NCI-H1694 treated with DMSO at 0.1 percent for 48 hours (cell line): Measurements from ENCODE around the gene NDFIP2.

Experiments used
- DNase-seq: peaks from one replicate; lab custom pipeline; 2025; lab: John Stamatoyannopoulos, UW

The NDFIP2 gene, protein sequence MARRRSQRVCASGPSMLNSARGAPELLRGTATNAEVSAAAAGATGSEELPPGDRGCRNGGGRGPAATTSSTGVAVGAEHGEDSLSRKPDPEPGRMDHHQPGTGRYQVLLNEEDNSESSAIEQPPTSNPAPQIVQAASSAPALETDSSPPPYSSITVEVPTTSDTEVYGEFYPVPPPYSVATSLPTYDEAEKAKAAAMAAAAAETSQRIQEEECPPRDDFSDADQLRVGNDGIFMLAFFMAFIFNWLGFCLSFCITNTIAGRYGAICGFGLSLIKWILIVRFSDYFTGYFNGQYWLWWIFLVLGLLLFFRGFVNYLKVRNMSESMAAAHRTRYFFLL

DNA sequence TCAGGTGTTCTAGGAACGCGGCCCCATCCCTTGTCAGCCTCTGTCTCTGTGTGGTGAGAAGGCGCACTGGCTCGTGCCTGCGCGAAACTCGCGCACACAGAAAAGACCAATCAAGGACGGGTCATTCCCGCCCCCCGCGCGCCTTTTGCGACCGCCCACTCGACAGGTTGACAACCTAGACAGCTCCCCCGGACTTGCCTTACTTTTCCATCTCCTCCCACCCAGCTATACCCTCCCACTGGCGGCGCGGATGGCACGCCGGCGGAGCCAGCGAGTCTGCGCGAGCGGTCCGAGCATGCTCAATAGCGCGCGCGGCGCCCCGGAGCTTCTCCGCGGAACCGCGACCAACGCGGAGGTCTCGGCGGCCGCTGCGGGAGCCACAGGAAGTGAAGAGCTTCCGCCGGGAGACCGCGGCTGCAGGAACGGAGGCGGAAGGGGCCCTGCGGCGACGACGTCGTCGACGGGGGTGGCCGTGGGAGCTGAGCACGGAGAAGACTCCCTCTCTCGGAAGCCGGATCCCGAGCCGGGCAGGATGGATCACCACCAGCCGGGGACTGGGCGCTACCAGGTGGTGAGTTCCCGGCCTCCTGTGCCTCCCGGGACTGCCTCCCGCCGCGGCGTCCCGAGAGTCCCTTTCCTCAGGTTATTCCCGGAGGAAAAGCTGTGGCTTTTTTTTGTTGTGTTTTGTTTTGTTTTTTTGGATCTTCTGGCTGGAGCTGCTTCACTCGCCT lies at the start of gene NDFIP2:
NDFIP2 (plus strand) TSS at position 202 of the 731 bp plus-strand sequence; CDS start at position 251, 49 bp downstream.
- DNase-seq: peak; percentile 81

- DNase-seq: no peak
Measured at GRCh38 chr13:79432086-79432485, 48.9 kb upstream of the NDFIP2 start.

DNA sequence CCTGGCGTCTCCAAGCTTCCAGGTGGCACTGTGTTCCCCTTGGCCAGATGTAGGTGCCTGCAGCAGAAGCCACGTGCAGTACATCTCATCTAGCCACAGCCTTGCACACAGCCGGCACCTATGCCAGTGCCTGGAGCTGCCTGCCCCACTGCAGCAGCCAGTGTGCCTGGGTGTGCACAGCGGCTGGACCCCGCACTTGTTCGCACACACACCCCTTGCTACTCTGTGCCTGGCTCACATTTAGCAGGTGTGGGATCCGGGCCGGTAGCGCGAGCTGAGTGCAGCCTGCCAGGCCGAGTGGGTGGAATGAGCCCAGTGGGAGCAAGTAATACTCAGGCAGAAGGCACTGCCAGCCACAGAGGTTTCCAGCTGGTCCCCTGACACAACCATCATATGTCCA lies 48.0 kb upstream of the NDFIP2 start:
- DNase-seq: no peak

DNA sequence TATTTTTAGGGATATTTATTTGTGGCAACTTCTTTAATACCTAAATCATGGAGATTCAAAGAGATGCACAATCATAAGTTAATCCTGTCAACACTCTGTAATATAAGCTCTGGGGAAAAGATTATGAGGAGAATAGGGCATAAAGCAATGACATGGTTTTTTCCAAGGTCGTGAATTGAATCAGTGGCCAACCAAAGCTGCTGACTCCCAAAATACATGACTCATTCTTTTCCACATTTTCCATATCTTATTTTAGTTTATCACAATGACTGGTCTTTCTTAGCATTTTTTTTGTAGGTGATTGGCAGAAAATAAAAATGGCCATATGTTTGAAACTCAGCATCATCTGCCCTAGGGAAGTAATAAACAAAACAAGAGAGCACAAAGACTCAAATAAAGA lies 46.4 kb upstream of the NDFIP2 start:
- peak; percentile 27 for DNase-seq

GRCh38 chr13:79435561-79435990 lies 45.4 kb upstream of the NDFIP2 start:
- no peak for DNase-seq

GRCh38 chr13:79439275-79439674 lies 41.7 kb upstream of the NDFIP2 start:
- no peak for DNase-seq

- DNase-seq: no peak
Measured at GRCh38 chr13:79440958-79441528, 39.9 kb upstream of the NDFIP2 start.

GRCh38 chr13:79442221-79442620 lies 38.7 kb upstream of the NDFIP2 start:
- no peak for DNase-seq

- no peak for DNase-seq
Measured at GRCh38 chr13:79442706-79443105, 38.2 kb upstream of the NDFIP2 start.

DNA sequence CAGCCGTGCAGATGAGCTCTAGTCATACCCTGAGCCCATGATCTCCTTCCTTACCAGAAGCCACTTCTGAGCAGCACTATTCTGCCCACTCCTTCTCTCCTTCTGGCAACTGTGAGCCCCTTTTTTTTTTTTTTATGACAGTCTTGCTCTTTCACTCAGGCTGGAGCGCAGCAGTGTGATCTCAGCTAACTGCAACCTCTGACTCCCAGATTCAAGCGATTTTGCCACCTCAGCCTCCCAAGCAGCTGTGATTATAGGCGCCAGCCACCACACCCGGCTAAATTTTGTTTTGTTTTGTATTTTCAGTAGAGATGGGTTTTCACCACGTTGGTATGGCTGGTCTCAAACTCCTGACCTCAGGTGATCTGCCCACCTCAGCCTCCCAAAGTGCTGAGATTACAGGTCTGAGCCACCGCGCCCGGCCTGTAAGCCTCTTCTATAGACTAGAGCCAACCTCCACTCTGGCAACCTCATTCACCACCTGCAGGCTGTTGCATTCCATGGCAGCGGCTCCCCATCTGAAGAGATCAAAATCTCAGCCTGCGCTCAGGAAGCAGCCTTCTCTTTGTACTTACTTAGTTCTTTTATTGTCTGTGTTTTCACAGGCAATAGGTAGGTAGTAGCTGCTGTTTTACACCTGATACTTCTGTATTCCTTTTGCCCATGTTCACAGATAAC lies 34.8 kb upstream of the NDFIP2 start:
- no peak for DNase-seq

GRCh38 chr13:79447141-79447540 lies 33.8 kb upstream of the NDFIP2 start:
- no peak for DNase-seq

GRCh38 chr13:79447741-79448140 lies 33.2 kb upstream of the NDFIP2 start:
- no peak for DNase-seq

GRCh38 chr13:79448413-79448812 lies 32.5 kb upstream of the NDFIP2 start:
- no peak for DNase-seq

DNA sequence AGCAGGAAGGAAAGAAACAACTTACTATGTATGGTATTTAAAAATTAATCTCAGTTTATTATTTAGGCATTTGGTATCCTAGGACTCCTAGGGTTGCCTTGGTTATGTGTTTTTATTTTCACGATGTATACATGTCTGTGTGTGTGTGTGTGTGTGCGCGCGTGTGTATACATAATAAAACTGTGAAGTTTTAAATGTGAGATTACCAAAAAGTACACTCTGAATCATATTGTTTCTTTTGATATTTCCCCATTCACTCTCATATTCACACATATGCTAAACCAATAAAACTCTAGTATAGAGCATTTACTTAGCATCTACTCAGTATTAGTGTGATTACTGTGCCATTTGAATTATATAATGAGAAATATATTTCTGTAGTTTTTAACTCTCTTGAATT lies 30.8 kb upstream of the NDFIP2 start:
- no peak for DNase-seq

DNA sequence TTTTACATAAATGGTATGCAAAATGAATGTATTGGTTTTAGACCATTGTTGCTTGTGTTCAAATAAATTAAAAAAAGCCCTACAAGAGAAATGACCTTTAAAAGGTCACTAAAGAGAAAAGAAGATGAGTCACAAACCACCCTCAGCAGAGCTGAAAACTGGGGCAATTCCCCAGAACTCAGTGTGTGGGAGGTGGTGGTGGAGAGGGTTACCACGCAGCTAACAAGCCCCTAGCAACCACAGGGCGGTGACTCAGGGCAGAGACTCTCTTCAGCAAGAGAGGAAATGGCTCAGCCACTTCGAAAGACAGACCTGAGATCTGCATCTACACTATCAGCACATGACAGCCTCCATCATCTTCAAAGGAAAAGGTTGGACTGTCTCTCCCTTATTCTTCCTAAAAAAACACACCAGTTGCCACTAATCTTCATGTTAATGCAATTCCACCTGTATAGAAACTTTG lies 29.4 kb upstream of the NDFIP2 start:
- no peak for DNase-seq

- no peak for DNase-seq
Measured at GRCh38 chr13:79452239-79452913, 28.6 kb upstream of the NDFIP2 start.

DNA sequence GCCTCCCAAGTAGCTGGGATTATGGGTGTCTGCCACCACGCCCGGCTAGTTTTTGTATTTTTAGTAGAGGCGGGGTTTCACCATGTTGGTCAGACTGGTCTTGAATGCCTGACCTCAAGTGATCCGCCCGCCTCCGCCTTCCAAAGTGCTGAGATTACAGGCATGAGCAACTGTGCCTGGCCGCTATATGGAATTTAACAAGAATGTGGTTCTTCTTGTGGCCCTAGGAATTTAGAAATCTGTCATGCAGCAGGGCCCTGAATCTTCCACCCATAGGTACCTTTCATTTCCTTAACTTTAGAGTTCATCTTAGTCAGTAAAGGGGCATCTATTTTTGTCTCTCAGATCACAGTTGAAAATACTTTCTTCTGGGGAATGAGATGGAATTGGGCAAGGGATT lies 25.6 kb upstream of the NDFIP2 start:
- no peak for DNase-seq

- DNase-seq: no peak
Measured at GRCh38 chr13:79456051-79456450, 24.9 kb upstream of the NDFIP2 start.

GRCh38 chr13:79456656-79457365 lies 24.1 kb upstream of the NDFIP2 start:
- DNase-seq: no peak

DNA sequence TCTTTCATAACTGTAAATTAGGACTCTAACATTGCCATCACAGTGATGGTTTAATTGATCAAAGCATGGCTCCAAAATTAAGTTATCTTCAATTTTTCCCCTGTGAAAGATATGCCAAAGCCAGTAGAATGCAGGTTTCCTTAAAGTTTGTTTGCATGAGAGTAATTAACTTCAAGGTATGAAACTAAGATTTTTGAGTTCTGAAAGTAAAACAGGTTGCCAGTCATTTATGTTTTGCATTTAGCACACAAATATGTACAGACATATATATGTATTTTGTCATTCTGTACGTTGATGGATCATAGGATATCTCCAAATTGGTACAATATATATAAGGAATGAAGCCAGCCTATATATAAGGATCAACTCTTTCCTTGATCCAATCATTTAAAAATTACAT lies 23.6 kb upstream of the NDFIP2 start:
- DNase-seq: no peak

GRCh38 chr13:79457948-79458347 lies 23.0 kb upstream of the NDFIP2 start:
- no peak for DNase-seq
